HPDE6-E6E7 (cell line): ENCODE measurements around the gene RBM28.
A peak's percentile ranks its signal among the peaks of the same experiment; 100 is the strongest.

Experiments
- DNase-seq: peaks from one replicate; pipeline ENCODE4 v3.0.0; 2011; ENCODE audit warnings: missing footprints; ENCODE audit errors: extremely low spot score

Gene RBM28

GRCh38 chr7:128343554-128344430 is at the start of gene RBM28:
TSS of gene RBM28 (minus strand) at chr7:128343908. CDS start at chr7:128343793, 115 bp downstream.
- DNase-seq = peak; percentile 84

- DNase-seq = no peak
Observed at GRCh38 chr7:128392446-128393327, 49.0 kb upstream of the RBM28 start.

GRCh38 chr7:128391805-128392204 is 48.1 kb upstream of the RBM28 start:
- DNase-seq = no peak

GRCh38 chr7:128390871-128391565 is 47.3 kb upstream of the RBM28 start:
- DNase-seq = no peak

GRCh38 chr7:128389618-128390329 is 46.1 kb upstream of the RBM28 start:
- DNase-seq = no peak

GRCh38 chr7:128389085-128389617 is 45.4 kb upstream of the RBM28 start:
- no peak for DNase-seq

GRCh38 chr7:128388145-128388485 is 44.4 kb upstream of the RBM28 start:
- DNase-seq = no peak

GRCh38 chr7:128387216-128388144 is 43.8 kb upstream of the RBM28 start:
- DNase-seq = peak; percentile 91

GRCh38 chr7:128385988-128386925 is 42.5 kb upstream of the RBM28 start:
- DNase-seq = no peak

- DNase-seq = no peak
Observed at GRCh38 chr7:128384726-128385125, 41.0 kb upstream of the RBM28 start.

- DNase-seq = no peak
Observed at GRCh38 chr7:128383776-128384175, 40.1 kb upstream of the RBM28 start.

- peak; percentile 60 for DNase-seq
Observed at GRCh38 chr7:128381161-128381821, 37.6 kb upstream of the RBM28 start.

- no peak for DNase-seq
Observed at GRCh38 chr7:128380483-128381106, 36.9 kb upstream of the RBM28 start.

- no peak for DNase-seq
Observed at GRCh38 chr7:128379900-128380479, 36.3 kb upstream of the RBM28 start.

GRCh38 chr7:128378637-128379036 is 34.9 kb upstream of the RBM28 start:
- no peak for DNase-seq

GRCh38 chr7:128376077-128376476 is 32.4 kb upstream of the RBM28 start:
- no peak for DNase-seq

GRCh38 chr7:128374041-128374440 is 30.3 kb upstream of the RBM28 start:
- DNase-seq = no peak

GRCh38 chr7:128373606-128374005 is 29.9 kb upstream of the RBM28 start:
- no peak for DNase-seq
